Measurements from ENCODE around the gene GMCL1. TPM values are rescaled to one million over a fixed set of nuclear protein-coding genes. Genes with fewer than 3 reads are reported as not detected.
"Not testable (repeated sequence)": the region's sequence is repeated elsewhere in the genome, so short reads cannot be mapped to it uniquely, and the experiment has no call there.

GMCL1 gene
- total RNA-seq, 1 experiment from 2014 or later = 13.2 TPM

- in situ Hi-C loops (cut with HindIII; ENCODE audit: low pct_unique_long_range_greater_than_20kb, low sequenced_read_pairs) (no loop called here), intact Hi-C loops (cut with micrococcal nuclease; ENCODE audit: unreplicated experiment) (no loop called here)
- H3K36me3 ChIP-seq (ENCODE audit: control insufficient read depth, insufficient read depth, low read length) = no peaks in the 10 kb centered on the region
- TF ChIP-seq POLR2AphosphoS5 (IDR thresholded peaks at IDR 0.05; ENCODE audit: low read depth, low read length) (no peak), SIN3A (IDR thresholded peaks at IDR 0.05; ENCODE audit: borderline replicate concordance, insufficient read depth, low read depth, low read length) (no peak), REST (IDR thresholded peaks at IDR 0.05; ENCODE audit: insufficient read depth in 1 of 2, low read depth in 2 of 2, low read length in 1 of 2) (no peak), TCF7L2 (IDR thresholded peaks at IDR 0.05; ENCODE audit: low read depth, low read length) (no peak)
- TF ChIP-seq, protein P1, sequence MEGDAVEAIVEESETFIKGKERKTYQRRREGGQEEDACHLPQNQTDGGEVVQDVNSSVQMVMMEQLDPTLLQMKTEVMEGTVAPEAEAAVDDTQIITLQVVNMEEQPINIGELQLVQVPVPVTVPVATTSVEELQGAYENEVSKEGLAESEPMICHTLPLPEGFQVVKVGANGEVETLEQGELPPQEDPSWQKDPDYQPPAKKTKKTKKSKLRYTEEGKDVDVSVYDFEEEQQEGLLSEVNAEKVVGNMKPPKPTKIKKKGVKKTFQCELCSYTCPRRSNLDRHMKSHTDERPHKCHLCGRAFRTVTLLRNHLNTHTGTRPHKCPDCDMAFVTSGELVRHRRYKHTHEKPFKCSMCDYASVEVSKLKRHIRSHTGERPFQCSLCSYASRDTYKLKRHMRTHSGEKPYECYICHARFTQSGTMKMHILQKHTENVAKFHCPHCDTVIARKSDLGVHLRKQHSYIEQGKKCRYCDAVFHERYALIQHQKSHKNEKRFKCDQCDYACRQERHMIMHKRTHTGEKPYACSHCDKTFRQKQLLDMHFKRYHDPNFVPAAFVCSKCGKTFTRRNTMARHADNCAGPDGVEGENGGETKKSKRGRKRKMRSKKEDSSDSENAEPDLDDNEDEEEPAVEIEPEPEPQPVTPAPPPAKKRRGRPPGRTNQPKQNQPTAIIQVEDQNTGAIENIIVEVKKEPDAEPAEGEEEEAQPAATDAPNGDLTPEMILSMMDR (IDR thresholded peaks at IDR 0.05) = no peak
- no peaks in the 10 kb centered on the region for H3K27me3 ChIP-seq (ENCODE audit: control insufficient read depth, insufficient read depth, low read length)
- H3K27ac ChIP-seq (ENCODE audit: low read length) = peak overlapping the region; percentile 95
- no peak for DNase-seq (ENCODE audit: low read depth, low spot score)
- POLR2A ChIA-PET = interaction anchor here (0.6 kb wide), 3 partner anchors 78 to 307 kb away, joined by 3 to 11 read pairs (median 5); no protein-coding TSS in a partner anchor
- H3K4me3 ChIP-seq (ENCODE audit: low read depth in 2 of 2, low read length in 2 of 2) = peak overlapping the region; percentile 84 to 95
- no TSS peak for BruUV-seq (replicated peaks)
- no peaks in the 10 kb centered on the region for H3K9me3 ChIP-seq (ENCODE audit: control insufficient read depth, insufficient read depth, low read depth, low read length)
- H3K4me1 ChIP-seq (ENCODE audit: control insufficient read depth, insufficient read depth, low read length) = peaks cover 9% of the 10 kb centered on the region
- CTCF ChIA-PET = interaction anchor here (0.6 kb wide), 1 partner anchor 104 kb away, joined by 3 read pairs; no protein-coding TSS in a partner anchor
- peak; percentile 48 for ATAC-seq
Observed at GRCh38 chr2:69828938-69829255, 563 bp upstream of the GMCL1 start.

- DNase-seq (ENCODE audit: low read depth, low spot score) = no peak
- CTCF ChIA-PET = no interaction called here
- in situ Hi-C loops (cut with HindIII; ENCODE audit: low pct_unique_long_range_greater_than_20kb, low sequenced_read_pairs) = no loop called here
Observed at GRCh38 chr2:69830045-69830905, 815 bp downstream of the GMCL1 start.

GRCh38 chr2:69830906-69831241 lies 1.4 kb downstream of the GMCL1 start:
- ChIA-PET CTCF (interaction anchor here (0.5 to 0.7 kb wide), 2 partner anchors 106 to 160 kb away, joined by 4 to 8 read pairs; no protein-coding TSS in a partner anchor), POLR2A (interaction anchor here (1.0 kb wide), 1 partner anchor 89 kb away, joined by 7 read pairs; the partner anchor contains the start of gene ANXA4)
- in situ Hi-C loops (cut with HindIII; ENCODE audit: low pct_unique_long_range_greater_than_20kb, low sequenced_read_pairs); DNase-seq (ENCODE audit: low read depth, low spot score); H3K4me1 ChIP-seq (ENCODE audit: control insufficient read depth, insufficient read depth, low read length); ATAC-seq; H3K36me3 ChIP-seq (ENCODE audit: control insufficient read depth, insufficient read depth, low read length); intact Hi-C loops (cut with micrococcal nuclease; ENCODE audit: unreplicated experiment); H3K27me3 ChIP-seq (ENCODE audit: control insufficient read depth, insufficient read depth, low read length); H3K27ac ChIP-seq (ENCODE audit: low read length); H3K9me3 ChIP-seq (ENCODE audit: control insufficient read depth, insufficient read depth, low read depth, low read length); BruUV-seq (replicated peaks): not testable (repeated sequence)
- peak overlapping the region; percentile 84 to 95 for H3K4me3 ChIP-seq (ENCODE audit: low read depth in 2 of 2, low read length in 2 of 2)

More at GRCh38 chr2:69830045-69830905, 815 bp downstream of the GMCL1 start:
- Histone ChIP-seq H3K27me3 (ENCODE audit: control insufficient read depth, insufficient read depth, low read length) (no peaks in the 10 kb centered on the region), H3K36me3 (ENCODE audit: control insufficient read depth, insufficient read depth, low read length) (no peaks in the 10 kb centered on the region), H3K9me3 (ENCODE audit: control insufficient read depth, insufficient read depth, low read depth, low read length) (no peaks in the 10 kb centered on the region), H3K4me1 (ENCODE audit: control insufficient read depth, insufficient read depth, low read length) (peaks cover 9% of the 10 kb centered on the region), H3K4me3 (ENCODE audit: low read depth in 2 of 2, low read length in 2 of 2) (peak overlapping the region; percentile 84 to 95), H3K27ac (ENCODE audit: low read length) (peak overlapping the region; percentile 66)
- ATAC-seq = peak; percentile 46
- TF ChIP-seq POLR2AphosphoS5 (IDR thresholded peaks at IDR 0.05; ENCODE audit: low read depth, low read length) = no peak
- intact Hi-C loops (cut with micrococcal nuclease; ENCODE audit: unreplicated experiment) = no loop called here
- no TSS peak for BruUV-seq (replicated peaks)
- POLR2A ChIA-PET = interaction anchor here (1.0 kb wide), 1 partner anchor 89 kb away, joined by 7 read pairs; the partner anchor contains the start of gene ANXA4

All from Panc1 (cell line).